Stomach smooth muscle (tissue), 2 donors: ENCODE measurements around the gene AMN.
"Not testable (repeated sequence)": the region's sequence is repeated elsewhere in the genome, so short reads cannot be mapped to it uniquely, and the experiment has no call there.

ENCODE experiments used
- H3K27ac ChIP-seq: one replicate; pipeline ENCODE4 v1.7.0; 2013; ENCODE audit warnings: mild to moderate bottlenecking, low read length, inconsistent platforms
- H3K27me3 ChIP-seq, 2 donors: one replicate each; pipeline ENCODE4 v1.7.0; 2013; ENCODE audit warnings: low read length in 2 of 2; ENCODE audit not compliant: insufficient read depth in 2 of 2, control insufficient read depth in 1 of 2
- H3K36me3 ChIP-seq, 2 donors: one replicate each; pipeline ENCODE4 v1.7.0; 2013; ENCODE audit warnings: low read length in 2 of 2; ENCODE audit not compliant: control insufficient read depth in 2 of 2, insufficient read depth in 2 of 2
- H3K4me1 ChIP-seq: one replicate; pipeline ENCODE4 v1.7.0; 2013; ENCODE audit warnings: low read length; ENCODE audit not compliant: control insufficient read depth, insufficient read depth
- H3K4me3 ChIP-seq, 2 donors: one replicate each; pipeline ENCODE4 v1.7.0; 2013; ENCODE audit warnings: low read length in 2 of 2
- H3K9ac ChIP-seq, 2 donors: one replicate each; pipeline ENCODE4 v1.7.0; 2013; ENCODE audit warnings: low read length in 2 of 2, mild to moderate bottlenecking in 1 of 2
- H3K9me3 ChIP-seq, 2 donors: one replicate each; pipeline ENCODE4 v1.7.0; 2013; ENCODE audit warnings: low read length in 2 of 2; ENCODE audit not compliant: control insufficient read depth in 2 of 2
- donor health status: healthy.
- donor health status: Pancreatic carcinoma.

The AMN gene

GRCh38 chr14:102923201-102923924, 900 bp downstream of the AMN start:
- peaks cover 40 to 41% of the 10 kb centered on the region in 2 donors for H3K27me3 ChIP-seq
- peaks cover 14% of the 10 kb centered on the region for H3K4me1 ChIP-seq
- no peaks in the 10 kb centered on the region for H3K36me3 ChIP-seq
- H3K9me3 ChIP-seq = no peaks in the 10 kb centered on the region
- H3K9ac ChIP-seq = no peak overlapping the region
- peak overlapping the region in 1 of 2 donors; percentile 35 for H3K4me3 ChIP-seq
- no peak overlapping the region for H3K27ac ChIP-seq

- Histone ChIP-seq H3K9me3 (no peaks in the 10 kb centered on the region), H3K4me1 (peaks cover 21% of the 10 kb centered on the region), H3K27me3 (peaks cover 45 to 46% of the 10 kb centered on the region in 2 donors), H3K4me3 (no peak overlapping the region), H3K9ac (no peak overlapping the region), H3K27ac (no peak overlapping the region), H3K36me3 (no peaks in the 10 kb centered on the region)
Observed at GRCh38 chr14:102923925-102924486, 1.5 kb downstream of the AMN start.

GRCh38 chr14:102924632-102925588, 2.4 kb downstream of the AMN start:
- H3K27ac ChIP-seq = no peak overlapping the region
- no peaks in the 10 kb centered on the region for H3K36me3 ChIP-seq
- H3K27me3 ChIP-seq = peaks cover 51 to 55% of the 10 kb centered on the region in 2 donors

GRCh38 chr14:102925646-102926045, 3.2 kb downstream of the AMN start:
- no peaks in the 10 kb centered on the region for H3K36me3 ChIP-seq
- no peak overlapping the region for H3K9ac ChIP-seq
- peaks cover 52 to 63% of the 10 kb centered on the region in 2 donors for H3K27me3 ChIP-seq
- no peak overlapping the region for H3K4me3 ChIP-seq
- H3K4me1 ChIP-seq = peaks cover 35% of the 10 kb centered on the region
- no peak overlapping the region for H3K27ac ChIP-seq
- no peaks in the 10 kb centered on the region for H3K9me3 ChIP-seq

More at GRCh38 chr14:102924632-102925588, 2.4 kb downstream of the AMN start:
- Histone ChIP-seq H3K9me3 (no peaks in the 10 kb centered on the region), H3K4me3 (no peak overlapping the region), H3K9ac (no peak overlapping the region), H3K4me1 (peaks cover 30% of the 10 kb centered on the region)

GRCh38 chr14:102926104-102926503, 3.6 kb downstream of the AMN start:
- no peak overlapping the region for H3K4me3 ChIP-seq

GRCh38 chr14:102926840-102927239, 4.4 kb downstream of the AMN start:
- H3K9me3 ChIP-seq, H3K4me3 ChIP-seq, H3K36me3 ChIP-seq, H3K9ac ChIP-seq, H3K27ac ChIP-seq: not testable (repeated sequence)
- Histone ChIP-seq H3K4me1 (peaks cover 36% of the 10 kb centered on the region), H3K27me3 (peaks cover 56 to 66% of the 10 kb centered on the region in 2 donors)

More at GRCh38 chr14:102926104-102926503, 3.6 kb downstream of the AMN start:
- Histone ChIP-seq H3K27ac (no peak overlapping the region), H3K27me3 (peaks cover 56 to 66% of the 10 kb centered on the region in 2 donors), H3K36me3 (no peaks in the 10 kb centered on the region), H3K9me3 (no peaks in the 10 kb centered on the region), H3K4me1 (peaks cover 36% of the 10 kb centered on the region), H3K9ac (no peak overlapping the region)

GRCh38 chr14:102927346-102927877, 4.9 kb downstream of the AMN start:
- Histone ChIP-seq H3K9me3 (no peaks in the 10 kb centered on the region), H3K27me3 (peaks cover 52 to 62% of the 10 kb centered on the region in 2 donors), H3K9ac (no peak overlapping the region), H3K4me3 (no peak overlapping the region), H3K36me3 (peaks cover 0 to 4% of the 10 kb centered on the region in 2 donors), H3K4me1 (peaks cover 36% of the 10 kb centered on the region), H3K27ac (no peak overlapping the region)

GRCh38 chr14:102927878-102928411, 5.5 kb downstream of the AMN start:
- Histone ChIP-seq H3K27me3 (peaks cover 47 to 56% of the 10 kb centered on the region in 2 donors), H3K27ac (no peak overlapping the region), H3K9ac (no peak overlapping the region), H3K36me3 (peaks cover 0 to 4% of the 10 kb centered on the region in 2 donors), H3K9me3 (no peaks in the 10 kb centered on the region), H3K4me3 (peak overlapping the region; percentile 51 to 64), H3K4me1 (peaks cover 32% of the 10 kb centered on the region)

GRCh38 chr14:102928412-102929240, 6.2 kb downstream of the AMN start:
- H3K4me1 ChIP-seq = peaks cover 26% of the 10 kb centered on the region
- H3K27ac ChIP-seq = no peak overlapping the region
- H3K9me3 ChIP-seq = no peaks in the 10 kb centered on the region
- peak overlapping the region; percentile 51 to 64 for H3K4me3 ChIP-seq
- H3K27me3 ChIP-seq = peaks cover 41 to 50% of the 10 kb centered on the region in 2 donors
- no peak overlapping the region for H3K9ac ChIP-seq
- H3K36me3 ChIP-seq = peaks cover under 1 to 6% of the 10 kb centered on the region in 2 donors
